ENCODE measurements around the gene SPEG. TPM values are rescaled to one million over a fixed set of nuclear protein-coding genes. Genes with fewer than 3 reads are reported as not detected.

The SPEG gene
- polyA plus RNA-seq, 1 donor (not counting 4 experiments of a cell fraction or from before 2014, with no cell fraction given) = 18.8 TPM

- Histone ChIP-seq H4K20me1 (ENCODE audit: control insufficient read depth, extremely low read depth, insufficient read depth, low read length) (no peaks in the 10 kb centered on the region), H2AFZ (ENCODE audit: control insufficient read depth, low read length) (no peak overlapping the region), H3K27me3 (ENCODE audit: control insufficient read depth, extremely low read depth, insufficient read depth, low read length) (no peaks in the 10 kb centered on the region), H3K36me3 (ENCODE audit: control insufficient read depth in 2 of 2, extremely low read depth in 1 of 2, insufficient read depth in 2 of 2, low read length in 2 of 2) (peaks cover 6 to 14% of the 10 kb centered on the region in 2 experiments), H3K4me2 (ENCODE audit: control insufficient read depth, extremely low read depth, insufficient read depth, low read depth, low read length) (no peak overlapping the region), H3K9me1 (ENCODE audit: control insufficient read depth, extremely low read depth, insufficient read depth, low read length) (no peaks in the 10 kb centered on the region), H3K4me1 (ENCODE audit: control insufficient read depth, extremely low read depth, insufficient read depth, low read length) (peaks cover 13% of the 10 kb centered on the region), H3K27ac (ENCODE audit: control insufficient read depth, insufficient read depth, low read length) (no peak overlapping the region), H3K9ac (ENCODE audit: control insufficient read depth, extremely low read depth, insufficient read depth, low read length) (no peak overlapping the region), H3K4me3 (ENCODE audit: control insufficient read depth in 2 of 3, extremely low read depth in 1 of 3, insufficient read depth in 2 of 3, low read depth in 1 of 3, low read length in 3 of 3) (no peak overlapping the region), H3K9me3 (ENCODE audit: control insufficient read depth, low read depth, low read length) (no peaks in the 10 kb centered on the region), H3K79me2 (ENCODE audit: control insufficient read depth, insufficient read depth, low read length) (no peaks in the 10 kb centered on the region)
- dilution Hi-C loops (cut with MboI; ENCODE audit: extremely low pct_ligation_motif_present, low sequenced_read_pairs) = no loop called here
- TF ChIP-seq EZH2 (IDR thresholded peaks at IDR 0.05; ENCODE audit: low read length) = no peak
- TF ChIP-seq CTCF (optimal IDR thresholded peaks at IDR 0.05 in 1 of 3, IDR thresholded peaks at IDR 0.05 in 1 of 3, conservative IDR thresholded peaks at IDR 0.05 in 1 of 3; ENCODE audit: extremely low read depth in 1 of 3, insufficient read depth in 2 of 3, low read length in 3 of 3) = no peak
- DNase-seq (ENCODE audit: low read depth, low spot score) (peak; percentile 36), FAIRE-seq (no peak)
Observed at GRCh38 chr2:219469186-219469724, 34.6 kb downstream of the SPEG start.

- Histone ChIP-seq H3K9me1 (ENCODE audit: control insufficient read depth, extremely low read depth, insufficient read depth, low read length) (no peaks in the 10 kb centered on the region), H3K27me3 (ENCODE audit: control insufficient read depth, extremely low read depth, insufficient read depth, low read length) (no peaks in the 10 kb centered on the region), H3K9ac (ENCODE audit: control insufficient read depth, extremely low read depth, insufficient read depth, low read length) (no peak overlapping the region), H3K27ac (ENCODE audit: control insufficient read depth, insufficient read depth, low read length) (no peak overlapping the region), H3K9me3 (ENCODE audit: control insufficient read depth, low read depth, low read length) (no peaks in the 10 kb centered on the region), H2AFZ (ENCODE audit: control insufficient read depth, low read length) (no peak overlapping the region), H3K4me1 (ENCODE audit: control insufficient read depth, extremely low read depth, insufficient read depth, low read length) (peaks cover 13% of the 10 kb centered on the region), H3K4me3 (ENCODE audit: control insufficient read depth in 2 of 3, extremely low read depth in 1 of 3, insufficient read depth in 2 of 3, low read depth in 1 of 3, low read length in 3 of 3) (no peak overlapping the region), H3K36me3 (ENCODE audit: control insufficient read depth in 2 of 2, extremely low read depth in 1 of 2, insufficient read depth in 2 of 2, low read length in 2 of 2) (peaks cover 3 to 15% of the 10 kb centered on the region in 2 experiments), H4K20me1 (ENCODE audit: control insufficient read depth, extremely low read depth, insufficient read depth, low read length) (no peaks in the 10 kb centered on the region), H3K79me2 (ENCODE audit: control insufficient read depth, insufficient read depth, low read length) (no peaks in the 10 kb centered on the region), H3K4me2 (ENCODE audit: control insufficient read depth, extremely low read depth, insufficient read depth, low read depth, low read length) (no peak overlapping the region)
- no peak for TF ChIP-seq EZH2 (IDR thresholded peaks at IDR 0.05; ENCODE audit: low read length)
- no peak for TF ChIP-seq CTCF (optimal IDR thresholded peaks at IDR 0.05 in 1 of 3, IDR thresholded peaks at IDR 0.05 in 1 of 3, conservative IDR thresholded peaks at IDR 0.05 in 1 of 3; ENCODE audit: extremely low read depth in 1 of 3, insufficient read depth in 2 of 3, low read length in 3 of 3)
- FAIRE-seq = no peak
- no peak for DNase-seq (ENCODE audit: low read depth, low spot score)
- dilution Hi-C loops (cut with MboI; ENCODE audit: extremely low pct_ligation_motif_present, low sequenced_read_pairs) = no loop called here
Observed at GRCh38 chr2:219470429-219470828, 35.8 kb downstream of the SPEG start.
